Lower lobe of right lung (tissue), 2 donors: ENCODE measurements around the gene PRUNE2. TPM values are rescaled to one million over a fixed set of nuclear protein-coding genes. Genes with fewer than 3 reads are reported as not detected.
A peak's percentile ranks its signal among the peaks of the same experiment; 100 is the strongest.

Source experiments
- ATAC-seq, 2 donors: fragments of 200-7000 bp; cut with Tn5 transposase; one replicate each; pipeline ENCODE4 v1.9.1; 2020 to 2022; ENCODE audit warnings: mild to moderate bottlenecking in 2 of 2, moderate library complexity in 2 of 2
- DNase-seq: peaks from one replicate; pipeline ENCODE4 v3.0.0-alpha.2; 2020
- H3K27ac ChIP-seq: fragments of 200-600 bp; one replicate; pipeline ENCODE4 v1.8.0; 2022
- H3K27me3 ChIP-seq: fragments of 200-600 bp; one replicate; pipeline ENCODE4 v1.8.0; 2022; ENCODE audit warnings: low read depth
- H3K36me3 ChIP-seq: fragments of 200-600 bp; one replicate; pipeline ENCODE4 v1.8.0; 2022; ENCODE audit warnings: mild to moderate bottlenecking
- H3K4me1 ChIP-seq: fragments of 200-600 bp; one replicate; pipeline ENCODE4 v1.8.0; 2022
- H3K4me3 ChIP-seq: fragments of 200-600 bp; one replicate; pipeline ENCODE4 v1.8.0; 2022; ENCODE audit warnings: mild to moderate bottlenecking
- H3K9me3 ChIP-seq: fragments of 200-600 bp; one replicate; pipeline ENCODE4 v1.8.0; 2022
- CTCF ChIP-seq: fragments of 200-600 bp; IDR thresholded peaks from one replicate; pipeline ENCODE4 v1.8.0; 2022; ENCODE audit warnings: antibody characterized with exemption, mild to moderate bottlenecking
- intact Hi-C: fragments of 100-400 bp; cut with DNase I; formaldehyde crosslinking; loops from one replicate; pipeline ENCODE4 v1.11.0; 2022
- total RNA-seq: library from RNA; stranded (reverse); fragmentation: NEBNext Ultra II Directional; extraction: Animal tissue kit (Norgen Biotek cat#: 25700); gene quantifications from one replicate; pipeline ENCODE4 v1.2.1, GENCODE V29; 2021
- donor health status: DM: no; HTN: yes; CAD: no; lungs with severe emphysema.

The PRUNE2 gene
- total RNA-seq, 1 donor from 2014 or later, result 13.6 TPM

GRCh38 chr9:76655971-76656370, 249.9 kb downstream of the PRUNE2 start:
- DNase-seq (no peak), ATAC-seq (no peak)
- Histone ChIP-seq H3K4me1 (peaks cover 45% of the 10 kb centered on the region), H3K36me3 (no peaks in the 10 kb centered on the region), H3K4me3 (no peak overlapping the region), H3K9me3 (no peaks in the 10 kb centered on the region), H3K27ac (no peak overlapping the region), H3K27me3 (no peaks in the 10 kb centered on the region)
- intact Hi-C loops, result no loop called here
- no peak for TF ChIP-seq CTCF

GRCh38 chr9:76655121-76655541, 250.8 kb downstream of the PRUNE2 start:
- Histone ChIP-seq H3K4me1 (peaks cover 52% of the 10 kb centered on the region), H3K27ac (no peak overlapping the region), H3K9me3 (no peaks in the 10 kb centered on the region), H3K27me3 (no peaks in the 10 kb centered on the region), H3K36me3 (no peaks in the 10 kb centered on the region), H3K4me3 (no peak overlapping the region)
- intact Hi-C loops, result no loop called here
- no peak for DNase-seq
- ATAC-seq, result no peak
- no peak for TF ChIP-seq CTCF

GRCh38 chr9:76654575-76654974, 251.3 kb downstream of the PRUNE2 start:
- ATAC-seq, result no peak
- Histone ChIP-seq H3K36me3 (no peaks in the 10 kb centered on the region), H3K9me3 (no peaks in the 10 kb centered on the region), H3K4me1 (peaks cover 52% of the 10 kb centered on the region), H3K4me3 (no peak overlapping the region), H3K27me3 (no peaks in the 10 kb centered on the region), H3K27ac (no peak overlapping the region)
- TF ChIP-seq CTCF, result no peak
- DNase-seq, result no peak
- intact Hi-C loops, result no loop called here

- intact Hi-C loops, result no loop called here
- DNase-seq, result no peak
- Histone ChIP-seq H3K9me3 (no peaks in the 10 kb centered on the region), H3K27me3 (no peaks in the 10 kb centered on the region), H3K4me3 (no peak overlapping the region), H3K36me3 (no peaks in the 10 kb centered on the region), H3K4me1 (peaks cover 52% of the 10 kb centered on the region), H3K27ac (peak overlapping the region; percentile 1)
- TF ChIP-seq CTCF, result no peak
- no peak for ATAC-seq
Observed at GRCh38 chr9:76654051-76654461, 251.9 kb downstream of the PRUNE2 start.

GRCh38 chr9:76652894-76653293, 253.0 kb downstream of the PRUNE2 start:
- DNase-seq (no peak), ATAC-seq (peak in 1 of 2 donors; percentile 45)
- Histone ChIP-seq H3K9me3 (no peaks in the 10 kb centered on the region), H3K27me3 (no peaks in the 10 kb centered on the region), H3K4me3 (no peak overlapping the region), H3K36me3 (no peaks in the 10 kb centered on the region), H3K27ac (no peak overlapping the region), H3K4me1 (peaks cover 52% of the 10 kb centered on the region)
- TF ChIP-seq CTCF, result no peak
- intact Hi-C loops, result no loop called here
